ENCODE data around the gene UACA. TPM values are rescaled to one million over a fixed set of nuclear protein-coding genes. Genes with fewer than 3 reads are reported as not detected.

The UACA gene
- total and polyA plus RNA-seq, 2 of the 8 experiments (the other 6 are each of a cell fraction or from before 2014, with no cell fraction given) = 28.6 to 38.9 TPM

GRCh38 chr15:70698426-70698825 is 64.9 kb downstream of the UACA start:
- no peak overlapping the region for H2BK120ac ChIP-seq (replicated peaks; ENCODE audit: low read depth, low read length)
- H3K79me2 ChIP-seq (ENCODE audit: control insufficient read depth in 1 of 2, insufficient read depth in 2 of 2, low read length in 2 of 2) = no peaks in the 10 kb centered on the region
- POLR2A ChIA-PET (ENCODE audit: partially characterized antibody) = no interaction called here
- H2BK20ac ChIP-seq (ENCODE audit: low read length) = no peak overlapping the region
- no peak overlapping the region for H3K4me2 ChIP-seq (ENCODE audit: insufficient read depth in 1 of 2, low read depth in 2 of 2, low read length in 2 of 2)
- DNase-seq (ENCODE audit: low read depth in 1 of 2, low spot score in 2 of 2) (no peak), FAIRE-seq (no peak)
- no peaks in the 10 kb centered on the region for H3K23me2 ChIP-seq (ENCODE audit: low read depth, low read length)
- no peak overlapping the region for H2AK5ac ChIP-seq (ENCODE audit: low read depth, low read length)
- no peak overlapping the region for H4K91ac ChIP-seq (replicated peaks; ENCODE audit: insufficient read length, low read length)
- H3K27me3 ChIP-seq (replicated peaks in 1 of 4; ENCODE audit: control insufficient read depth in 3 of 4, extremely low read depth in 1 of 4, insufficient read depth in 3 of 4, low read length in 3 of 4) = peaks cover 0 to 1% (median 0%) of the 10 kb centered on the region in 4 experiments; a peak in 1 of 7 replicates
- no peaks in the 10 kb centered on the region for H3K36me3 ChIP-seq (ENCODE audit: control insufficient read depth in 2 of 4, insufficient read depth in 4 of 4, low read length in 3 of 4)
- H3K14ac ChIP-seq (ENCODE audit: insufficient read length) = no peak overlapping the region
- no peaks in the 10 kb centered on the region for H3K9me3 ChIP-seq (ENCODE audit: insufficient read depth in 2 of 2, low read depth in 1 of 2, low read length in 1 of 2)
- H3K27ac ChIP-seq (ENCODE audit: low read depth, low read length) = no peak overlapping the region
- H3K4ac ChIP-seq (replicated peaks; ENCODE audit: insufficient read length, low read depth, low read length) = no peak overlapping the region
- H2BK5ac ChIP-seq (ENCODE audit: low read depth, low read length) = no peak overlapping the region
- H3K4me3 ChIP-seq (ENCODE audit: extremely low read depth in 1 of 4, insufficient read depth in 2 of 4, low read depth in 3 of 4, low read length in 4 of 4) = no peak overlapping the region
- H2AFZ ChIP-seq (ENCODE audit: low read length) = no peak overlapping the region
- H4K8ac ChIP-seq (ENCODE audit: extremely low read depth, insufficient read depth, low read length) = no peak overlapping the region
- peaks cover 0 to 1% of the 10 kb centered on the region in 2 experiments for H4K20me1 ChIP-seq (replicated peaks in 1 of 2; ENCODE audit: control insufficient read depth in 1 of 2, insufficient read depth in 2 of 2, low read length in 2 of 2)
- no peak overlapping the region for H3K23ac ChIP-seq (ENCODE audit: insufficient read length)
- H3K56ac ChIP-seq (replicated peaks; ENCODE audit: insufficient read length, low read depth, low read length) = no peak overlapping the region
- H2BK12ac ChIP-seq (ENCODE audit: low read depth, low read length) = no peak overlapping the region
- CTCF ChIA-PET (ENCODE audit: partially characterized antibody) = interaction anchor here (1.2 kb wide), 1 partner anchor 165 kb away, joined by 3 read pairs; no protein-coding TSS in a partner anchor
- H3K18ac ChIP-seq (ENCODE audit: extremely low read depth, low read length) = no peak overlapping the region
- H3K79me1 ChIP-seq (ENCODE audit: low read depth, low read length) = no peaks in the 10 kb centered on the region
- no peak overlapping the region for H3K9ac ChIP-seq (replicated peaks in 1 of 4; ENCODE audit: extremely low read depth in 1 of 4, low read depth in 3 of 4, low read length in 3 of 4)
- no peak overlapping the region for H2BK15ac ChIP-seq (ENCODE audit: low read length)
- H3K4me1 ChIP-seq (replicated peaks in 1 of 4; ENCODE audit: control insufficient read depth in 3 of 4, insufficient read depth in 4 of 4, low read length in 3 of 4) = peaks cover 2 to 8% (median 5%) of the 10 kb centered on the region in 4 experiments
- no peak overlapping the region for H4K5ac ChIP-seq (ENCODE audit: insufficient read length, low read depth, low read length)
- no peak for TF ChIP-seq SIN3A (conservative IDR thresholded peaks at IDR 0.05 in 1 of 2, IDR thresholded peaks at IDR 0.05 in 1 of 2; ENCODE audit: low read depth in 1 of 2, low read length in 2 of 2)
